Mesothelial cell of epicardium (in vitro differentiated cells): ENCODE results near the gene ADAM11. TPM values are rescaled to one million over a fixed set of nuclear protein-coding genes. Genes with fewer than 3 reads are reported as not detected.

Experiments used
- DNase-seq, 2 experiments: peaks; one replicate each; pipeline ENCODE4 v3.0.0; 2021; ENCODE audit warnings: low spot score in 2 of 2; ENCODE audit not compliant: unreplicated experiment in 2 of 2
- H3K27ac Mint-ChIP-seq: 2 replicates; pipeline ENCODE4 v1.8.0; 2021; ENCODE audit warnings: mixed read lengths
- H3K27me3 Mint-ChIP-seq: 2 replicates; pipeline ENCODE4 v1.8.0; 2021; ENCODE audit warnings: low read depth, mixed read lengths
- H3K36me3 Mint-ChIP-seq: 2 replicates; pipeline ENCODE4 v1.8.0; 2021; ENCODE audit warnings: mixed read lengths
- H3K4me1 Mint-ChIP-seq: 2 replicates; pipeline ENCODE4 v1.8.0; 2021; ENCODE audit warnings: mixed read lengths
- H3K4me3 Mint-ChIP-seq: 2 replicates; pipeline ENCODE4 v1.8.0; 2021; ENCODE audit warnings: mild to moderate bottlenecking, moderate library complexity, mixed read lengths
- H3K9me3 Mint-ChIP-seq: 2 replicates; pipeline ENCODE4 v1.8.0; 2021; ENCODE audit warnings: mixed read lengths
- CTCF ChIP-seq: fragments of 200-600 bp; sonication (generic); IDR thresholded peaks from one replicate; pipeline ENCODE4 v1.5.0; 2021; ENCODE audit warnings: antibody characterized with exemption; ENCODE audit not compliant: unreplicated experiment
- total RNA-seq: library from RNA; stranded (reverse); gene quantifications from 3 replicates; pipeline ENCODE4 v1.2.1, GENCODE V29; 2021

Gene ADAM11
- total RNA-seq, 1 donor from 2014 or later, result 8.5 TPM

GRCh38 chr17:44775136-44775837 lies 16.5 kb downstream of the ADAM11 start:
- DNase-seq, result peak; percentile 94 to 97
- no peaks in the 10 kb centered on the region for H3K9me3 Mint-ChIP-seq
- H3K27ac Mint-ChIP-seq, result peak overlapping the region; percentile 88
- H3K4me1 Mint-ChIP-seq, result peaks cover 5% of the 10 kb centered on the region
- peak; percentile 55 for TF ChIP-seq CTCF
- H3K27me3 Mint-ChIP-seq, result peaks cover 11% of the 10 kb centered on the region
- no peaks in the 10 kb centered on the region for H3K36me3 Mint-ChIP-seq
- H3K4me3 Mint-ChIP-seq, result peak overlapping the region; percentile 78

GRCh38 chr17:44775838-44776621 lies 17.2 kb downstream of the ADAM11 start:
- Mint-ChIP-seq H3K27ac (peak overlapping the region; percentile 88), H3K36me3 (no peaks in the 10 kb centered on the region), H3K9me3 (no peaks in the 10 kb centered on the region), H3K27me3 (peaks cover 11% of the 10 kb centered on the region), H3K4me3 (peak overlapping the region; percentile 78), H3K4me1 (peaks cover 5% of the 10 kb centered on the region)
- DNase-seq, result no peak
- TF ChIP-seq CTCF, result no peak

GRCh38 chr17:44776628-44777393 lies 18.0 kb downstream of the ADAM11 start:
- Mint-ChIP-seq H3K4me3 (peak overlapping the region; percentile 31), H3K9me3 (no peaks in the 10 kb centered on the region), H3K27ac (no peak overlapping the region), H3K27me3 (peaks cover 11% of the 10 kb centered on the region), H3K36me3 (no peaks in the 10 kb centered on the region), H3K4me1 (peaks cover 7% of the 10 kb centered on the region)
- TF ChIP-seq CTCF, result no peak
- DNase-seq, result no peak

- no peak overlapping the region for H3K27ac Mint-ChIP-seq
- H3K4me1 Mint-ChIP-seq, result peaks cover 13% of the 10 kb centered on the region
- H3K27me3 Mint-ChIP-seq, result peaks cover 11% of the 10 kb centered on the region
- no peak for TF ChIP-seq CTCF
- no peaks in the 10 kb centered on the region for H3K36me3 Mint-ChIP-seq
- no peak for DNase-seq
- no peaks in the 10 kb centered on the region for H3K9me3 Mint-ChIP-seq
- peak overlapping the region; percentile 31 for H3K4me3 Mint-ChIP-seq
Measured at GRCh38 chr17:44777394-44778348, 18.9 kb downstream of the ADAM11 start.
